ENCODE data around the gene MACF1.

The MACF1 gene

DNA sequence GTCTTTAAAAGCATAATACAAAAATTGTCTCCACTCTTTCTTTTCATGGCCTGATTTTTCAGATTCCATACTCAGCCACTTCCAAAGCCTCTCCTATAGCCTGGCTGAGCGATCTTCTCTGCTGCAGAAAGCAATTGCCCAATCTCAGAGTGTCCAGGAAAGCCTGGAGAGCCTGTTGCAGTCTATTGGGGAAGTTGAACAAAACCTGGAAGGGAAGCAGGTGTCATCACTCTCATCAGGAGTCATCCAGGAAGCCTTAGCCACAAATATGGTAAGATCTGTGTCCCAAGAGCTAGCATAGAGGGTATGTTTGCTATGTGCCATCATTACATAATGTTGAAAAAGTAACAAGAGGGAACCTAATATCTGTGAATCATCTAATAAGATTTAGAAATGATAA lies 156.2 kb downstream of the MACF1 start:
- no peak for DNase-seq

DNA sequence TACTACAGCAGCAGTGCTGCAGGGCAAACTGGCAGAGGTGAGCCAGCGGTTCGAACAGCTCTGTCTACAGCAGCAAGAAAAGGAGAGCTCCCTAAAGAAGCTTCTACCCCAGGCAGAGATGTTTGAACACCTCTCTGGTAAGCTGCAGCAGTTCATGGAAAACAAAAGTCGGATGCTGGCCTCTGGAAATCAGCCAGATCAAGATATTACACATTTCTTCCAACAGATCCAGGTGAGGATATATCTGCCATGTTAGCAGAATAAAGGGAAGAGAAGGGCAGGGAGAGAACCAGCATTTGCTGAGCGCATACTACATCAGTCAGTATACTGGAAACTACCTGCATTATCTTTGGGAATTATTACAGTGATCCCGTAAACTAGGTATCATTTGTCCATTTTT lies 157.0 kb downstream of the MACF1 start:
- no peak for DNase-seq

DNA sequence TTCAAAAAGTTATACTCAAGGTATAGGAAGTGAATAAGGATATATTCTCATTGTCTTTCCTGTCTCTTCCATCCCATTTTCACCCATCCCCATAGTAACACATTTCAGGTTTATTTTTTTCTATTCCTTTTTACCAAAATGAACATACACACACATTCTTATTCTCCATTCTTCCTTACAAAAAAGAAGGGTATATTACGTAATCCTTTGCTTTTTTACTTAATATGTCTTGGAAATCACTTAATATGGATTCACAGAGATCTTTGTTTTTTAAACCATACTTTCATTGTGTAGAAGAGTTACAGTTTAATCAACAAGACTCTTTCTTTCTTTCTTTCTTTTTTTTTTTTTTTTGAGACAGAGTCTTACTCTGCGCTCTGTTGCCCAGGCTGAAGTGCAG lies 158.8 kb downstream of the MACF1 start:
- no peak for DNase-seq

DNA sequence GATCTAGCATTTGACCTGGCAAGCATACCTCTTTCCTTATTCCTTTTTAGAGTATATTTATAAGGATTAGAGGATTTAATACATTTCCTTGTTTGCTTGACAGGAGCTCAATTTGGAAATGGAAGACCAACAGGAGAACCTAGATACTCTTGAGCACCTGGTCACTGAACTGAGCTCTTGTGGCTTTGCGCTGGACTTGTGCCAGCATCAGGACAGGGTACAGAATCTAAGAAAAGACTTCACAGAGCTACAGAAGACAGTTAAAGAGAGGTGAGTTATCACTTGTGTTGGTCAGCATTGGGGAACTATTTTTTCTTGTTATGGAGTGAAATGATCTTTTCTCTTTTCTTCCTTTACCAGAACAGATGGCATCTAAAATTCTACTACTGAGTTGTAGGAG lies 163.6 kb downstream of the MACF1 start:
- DNase-seq: no peak

DNA sequence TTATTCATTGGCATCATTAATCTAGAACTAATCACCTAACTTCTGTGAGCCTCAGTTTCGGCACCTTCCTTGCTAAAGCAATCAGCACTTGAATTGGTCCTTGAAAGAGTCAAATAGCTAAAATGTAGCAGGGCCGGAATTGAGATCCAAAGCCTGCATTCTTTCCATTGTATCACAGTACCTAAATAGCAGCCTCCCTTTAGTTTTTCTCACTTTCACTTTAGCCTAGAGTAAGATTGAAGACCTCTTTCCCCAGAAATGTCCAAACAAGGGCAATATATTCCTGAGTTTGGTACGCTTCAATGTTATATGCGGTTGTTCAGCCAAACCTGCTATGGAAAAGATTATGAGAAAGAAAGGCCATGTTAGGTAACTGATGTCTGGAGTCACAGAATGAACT lies 165.1 kb downstream of the MACF1 start:
- DNase-seq: no peak

DNA sequence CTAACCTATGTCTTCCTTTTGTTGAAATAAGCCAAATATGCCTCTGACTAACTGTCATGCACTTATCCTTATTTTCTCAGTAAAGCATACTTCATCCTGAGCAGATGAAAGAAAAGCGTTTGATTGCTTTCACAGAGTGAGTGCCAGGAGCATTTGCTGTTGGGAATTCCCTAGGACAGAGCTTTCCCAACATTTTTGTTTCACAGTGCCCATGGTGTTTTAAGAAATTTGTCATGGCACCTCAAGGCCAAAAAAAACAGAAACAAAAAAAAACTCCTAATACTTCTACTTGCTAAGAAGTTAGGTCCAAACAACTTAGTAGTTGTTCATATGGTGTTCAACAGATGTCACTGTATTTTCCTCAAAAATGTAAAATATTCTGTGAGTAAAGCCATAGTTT lies 166.1 kb downstream of the MACF1 start:
- no peak for DNase-seq

DNA sequence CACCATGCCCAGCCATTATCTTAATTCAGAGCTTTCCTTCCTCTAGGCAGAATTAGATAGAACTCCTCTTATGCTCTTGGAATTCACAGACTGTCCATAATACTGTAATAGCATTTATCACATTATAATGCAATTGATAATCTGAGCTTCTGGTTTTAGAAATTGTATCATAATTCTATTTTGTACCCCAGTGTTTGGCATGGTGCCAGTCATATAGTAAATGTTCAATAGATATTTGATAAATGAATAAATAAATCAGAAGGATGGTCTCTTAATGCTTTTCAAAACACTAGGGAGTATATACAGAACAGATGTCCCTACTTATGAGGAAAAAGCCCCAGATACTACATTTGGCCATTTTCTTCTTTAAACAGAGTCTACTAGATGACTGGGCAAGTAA lies 167.6 kb downstream of the MACF1 start:
- DNase-seq: no peak

DNA sequence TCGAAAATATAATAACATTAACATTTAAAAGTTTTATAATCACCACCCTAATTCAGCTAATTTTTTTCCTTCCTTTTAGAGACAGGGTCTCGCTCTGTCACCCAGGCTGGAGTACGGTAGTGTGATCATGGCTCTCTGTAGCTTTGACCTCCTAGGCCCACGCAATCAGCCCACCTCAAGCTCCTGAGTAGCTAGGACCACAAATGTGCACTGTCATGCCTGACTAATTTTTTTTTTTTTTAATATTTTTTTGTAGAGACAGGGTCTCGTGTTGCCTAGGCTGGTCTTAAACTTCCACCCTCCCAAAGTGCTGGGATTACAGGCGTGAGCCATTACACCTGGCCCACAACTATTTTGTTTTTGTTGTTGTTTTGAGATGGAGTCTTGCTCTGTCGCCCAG lies 172.2 kb downstream of the MACF1 start:
- DNase-seq: no peak

DNA sequence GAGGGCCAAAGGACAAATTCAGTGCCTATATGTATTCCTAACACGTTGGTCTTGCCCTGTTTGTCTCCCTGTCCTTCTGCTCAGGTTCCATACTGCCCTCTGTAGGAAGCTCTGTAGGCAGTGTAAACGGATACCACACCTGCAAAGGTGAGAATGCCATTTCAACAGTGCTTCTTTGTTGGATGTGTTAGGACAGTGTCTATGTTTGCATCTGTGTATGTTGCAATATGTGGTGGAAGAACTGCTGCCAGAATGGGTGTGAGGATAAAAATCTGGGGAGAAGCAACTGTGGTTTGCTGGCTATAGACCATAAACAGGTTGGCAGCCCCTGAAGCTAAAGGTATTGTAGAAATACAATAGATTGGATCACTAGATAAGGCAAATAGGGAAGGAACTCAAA lies 173.9 kb downstream of the MACF1 start:
- DNase-seq: no peak

DNA sequence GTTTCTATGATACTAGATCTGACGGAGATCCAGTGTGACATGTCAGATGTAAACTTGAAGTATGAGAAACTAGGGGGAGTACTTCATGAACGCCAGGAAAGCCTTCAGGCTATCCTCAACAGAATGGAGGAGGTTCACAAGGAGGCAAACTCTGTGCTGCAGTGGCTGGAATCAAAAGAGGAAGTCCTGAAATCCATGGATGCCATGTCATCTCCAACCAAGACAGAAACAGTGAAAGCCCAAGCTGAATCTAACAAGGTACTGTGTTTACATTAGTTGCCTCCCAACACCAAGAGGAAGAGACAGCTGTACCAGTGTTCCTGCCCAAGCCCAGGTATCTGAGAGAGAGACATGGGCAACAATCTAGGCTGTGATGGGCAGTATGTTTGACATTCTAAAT lies 174.7 kb downstream of the MACF1 start:
- no peak for DNase-seq

DNA sequence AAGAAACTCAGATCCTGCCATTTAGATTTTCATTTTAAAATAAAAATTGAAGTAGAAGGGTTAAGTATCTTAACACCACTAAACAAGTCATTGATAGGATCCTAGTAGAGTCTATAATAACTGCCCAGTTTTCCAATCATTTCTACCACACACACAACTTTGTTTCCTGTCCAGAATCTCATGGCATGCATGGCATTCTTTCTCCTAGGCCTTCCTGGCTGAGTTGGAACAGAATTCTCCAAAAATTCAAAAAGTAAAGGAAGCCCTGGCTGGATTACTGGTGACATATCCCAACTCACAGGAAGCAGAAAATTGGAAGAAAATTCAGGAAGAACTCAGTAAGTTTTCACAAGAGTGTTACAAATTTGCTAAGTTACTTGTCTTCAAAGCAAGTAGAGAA lies 175.5 kb downstream of the MACF1 start:
- no peak for DNase-seq

DNA sequence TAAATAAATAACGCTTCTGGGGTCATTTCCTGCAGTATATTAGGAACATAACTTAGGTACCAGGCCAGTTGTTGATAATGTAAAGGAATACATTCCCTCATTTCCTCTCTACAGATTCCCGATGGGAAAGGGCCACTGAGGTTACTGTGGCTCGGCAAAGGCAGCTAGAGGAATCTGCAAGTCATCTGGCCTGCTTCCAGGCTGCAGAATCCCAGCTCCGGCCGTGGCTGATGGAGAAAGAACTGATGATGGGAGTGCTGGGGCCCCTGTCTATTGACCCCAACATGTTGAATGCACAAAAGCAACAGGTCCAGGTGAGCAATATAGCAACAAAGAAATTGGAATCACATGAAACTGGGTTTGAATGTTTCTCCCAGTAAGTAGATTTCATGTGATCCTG lies 177.3 kb downstream of the MACF1 start:
- DNase-seq: no peak

DNA sequence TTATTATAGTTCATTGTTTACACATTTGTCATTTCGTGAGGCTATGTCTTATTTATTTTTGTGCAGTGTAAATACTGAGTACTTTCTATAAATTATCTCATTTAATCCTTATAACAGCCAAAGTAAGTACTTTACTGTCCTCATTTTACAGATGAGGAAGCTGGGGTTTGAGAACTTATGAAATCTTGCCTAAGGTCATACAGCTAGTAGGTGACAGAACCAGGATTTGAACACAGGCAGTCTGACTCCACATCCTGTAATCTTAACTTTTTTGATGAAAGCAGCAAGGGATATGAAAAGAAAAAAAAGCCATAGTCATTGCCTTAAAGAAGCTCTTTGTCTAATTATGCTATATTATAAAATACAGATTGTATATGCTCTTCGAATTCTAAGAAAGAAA lies 179.8 kb downstream of the MACF1 start:
- DNase-seq: no peak

DNA sequence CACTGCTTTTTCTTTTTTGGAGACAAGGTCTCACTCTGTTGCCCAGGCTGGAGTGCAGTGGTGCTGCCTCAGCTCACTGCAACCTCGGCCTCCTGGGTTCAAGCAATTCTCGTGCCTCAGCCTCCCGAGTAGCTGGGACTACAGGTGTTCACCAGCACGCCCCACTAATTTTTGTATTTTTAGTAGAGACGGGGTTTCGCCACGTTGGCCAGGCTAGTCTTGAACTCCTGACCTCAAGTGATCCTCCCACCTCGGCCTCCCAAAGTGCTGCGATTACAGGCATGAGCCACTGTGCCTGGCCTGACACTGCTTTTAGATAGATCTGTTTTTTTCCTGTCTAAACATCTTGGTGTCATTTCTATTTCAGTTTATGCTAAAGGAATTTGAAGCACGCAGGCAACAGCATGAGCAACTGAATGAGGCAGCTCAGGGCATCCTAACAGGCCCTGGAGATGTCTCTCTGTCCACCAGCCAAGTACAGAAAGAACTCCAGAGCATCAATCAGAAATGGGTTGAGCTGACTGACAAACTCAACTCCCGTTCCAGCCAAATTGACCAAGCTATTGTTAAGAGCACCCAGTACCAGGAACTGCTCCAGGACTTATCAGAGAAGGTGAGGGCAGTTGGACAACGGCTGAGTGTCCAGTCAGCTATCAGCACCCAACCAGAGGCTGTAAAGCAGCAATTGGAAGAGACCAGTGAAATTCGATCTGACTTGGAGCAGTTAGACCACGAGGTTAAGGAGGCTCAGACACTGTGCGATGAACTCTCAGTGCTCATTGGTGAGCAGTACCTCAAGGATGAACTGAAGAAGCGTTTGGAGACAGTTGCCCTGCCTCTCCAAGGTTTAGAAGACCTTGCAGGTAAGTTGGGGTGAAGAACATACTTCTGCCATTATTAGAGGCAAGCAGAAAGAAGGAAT lies 180.8 kb downstream of the MACF1 start:
- no peak for DNase-seq

DNA sequence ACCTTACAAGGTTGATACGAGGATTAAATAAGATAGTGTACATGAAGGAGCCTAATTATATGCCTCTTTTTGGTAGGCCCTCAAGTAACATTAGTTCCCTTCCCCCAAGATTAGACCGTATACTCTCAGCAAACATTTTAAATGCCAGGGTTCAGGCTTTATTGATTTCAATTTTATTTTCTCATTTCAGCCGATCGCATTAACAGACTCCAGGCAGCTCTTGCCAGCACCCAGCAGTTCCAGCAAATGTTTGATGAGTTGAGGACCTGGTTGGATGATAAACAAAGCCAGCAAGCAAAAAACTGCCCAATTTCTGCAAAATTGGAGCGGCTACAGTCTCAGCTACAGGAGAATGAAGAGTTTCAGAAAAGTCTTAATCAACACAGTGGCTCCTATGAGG lies 182.5 kb downstream of the MACF1 start:
- no peak for DNase-seq

DNA sequence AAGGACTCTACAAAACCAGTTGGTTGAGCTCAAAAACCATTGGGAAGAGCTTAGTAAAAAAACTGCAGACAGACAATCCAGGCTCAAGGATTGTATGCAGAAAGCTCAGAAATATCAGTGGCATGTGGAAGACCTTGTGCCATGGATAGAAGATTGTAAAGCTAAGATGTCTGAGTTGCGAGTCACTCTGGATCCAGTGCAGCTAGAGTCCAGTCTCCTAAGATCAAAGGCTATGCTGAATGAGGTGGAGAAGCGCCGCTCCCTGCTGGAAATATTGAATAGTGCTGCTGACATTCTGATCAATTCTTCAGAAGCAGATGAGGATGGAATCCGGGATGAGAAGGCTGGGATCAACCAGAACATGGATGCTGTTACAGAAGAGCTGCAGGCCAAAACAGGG lies 183.0 kb downstream of the MACF1 start:
- DNase-seq: no peak

DNA sequence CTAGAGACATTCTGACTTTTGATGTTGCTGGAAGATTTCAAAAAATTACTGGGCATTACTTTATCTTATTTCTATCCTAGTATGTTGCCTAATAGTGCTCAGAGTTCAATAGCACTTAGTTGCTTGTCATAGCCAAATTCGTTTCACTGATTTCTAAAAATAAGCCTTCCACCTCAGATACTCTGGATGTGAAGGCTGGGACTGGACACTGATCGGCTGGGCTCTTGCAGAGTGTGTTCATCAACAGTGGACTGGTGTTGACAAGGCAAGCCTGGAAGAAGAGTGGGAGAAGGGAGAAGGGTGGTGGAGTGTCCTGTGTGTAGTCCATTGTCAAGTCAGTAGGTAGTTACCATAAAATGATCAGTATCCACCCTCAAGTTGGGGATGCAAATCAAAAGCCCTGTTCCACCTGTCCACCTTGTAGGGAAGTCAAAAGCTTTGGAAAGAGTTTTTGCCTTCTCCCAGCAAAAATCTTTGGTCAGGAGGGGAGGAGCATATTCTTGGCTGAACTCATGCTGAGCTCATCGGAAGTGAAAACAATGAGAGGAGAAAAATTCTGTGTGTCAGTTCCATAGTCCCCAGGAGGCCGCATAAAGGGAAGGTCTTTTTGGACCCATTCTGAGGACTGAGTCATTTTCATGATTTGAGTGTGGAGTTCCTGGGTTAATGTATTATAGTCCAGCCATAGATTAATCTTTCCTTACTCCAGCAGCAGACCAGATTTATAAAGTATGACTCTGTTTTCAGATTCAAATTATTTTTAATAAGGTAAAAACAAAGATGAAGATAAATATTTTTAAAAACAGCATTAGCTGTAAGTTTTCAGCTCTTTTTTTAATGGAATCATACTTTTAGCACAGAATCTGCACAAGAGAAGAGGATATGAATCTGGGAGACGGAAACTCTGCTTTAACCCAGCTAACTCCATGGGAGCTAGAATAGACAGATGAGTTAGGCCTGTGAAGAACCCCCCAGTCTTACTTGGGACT lies 187.5 kb downstream of the MACF1 start:
- peak in 1 of 2 experiments; percentile 32 for DNase-seq

DNA sequence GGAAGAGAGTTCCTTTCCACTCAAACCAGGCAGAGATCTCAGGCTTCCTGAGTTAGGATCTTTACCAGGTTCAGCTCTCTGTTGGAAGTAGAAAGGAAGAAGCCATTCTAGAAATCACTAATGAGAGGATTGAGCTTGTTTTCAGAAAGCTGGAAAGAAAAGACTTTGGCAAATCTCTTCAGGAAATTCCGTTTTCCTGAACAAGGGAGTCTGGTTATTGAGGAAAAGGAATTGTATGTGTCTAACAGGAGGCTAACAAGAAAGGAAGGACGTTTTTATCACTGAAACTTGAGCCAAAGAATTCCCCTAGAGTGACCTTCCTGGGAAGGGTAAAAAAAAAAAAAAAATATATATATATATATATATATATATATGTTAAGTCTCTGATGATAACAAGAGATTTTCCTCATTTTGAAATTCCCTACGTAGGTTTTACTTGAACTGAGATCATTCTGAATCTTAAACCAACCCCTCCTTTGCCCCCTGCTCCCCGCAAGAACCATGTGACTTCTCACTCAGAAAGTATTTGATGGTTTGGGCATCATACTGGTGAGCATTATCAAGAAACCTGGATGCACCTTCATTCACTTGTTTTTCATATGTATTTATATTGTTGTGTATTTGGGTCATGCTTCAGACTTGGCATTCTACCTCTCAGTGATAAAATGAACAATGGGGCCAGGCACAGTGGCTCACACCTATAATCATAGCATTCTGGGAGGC lies 188.5 kb downstream of the MACF1 start:
- DNase-seq: no peak

DNA sequence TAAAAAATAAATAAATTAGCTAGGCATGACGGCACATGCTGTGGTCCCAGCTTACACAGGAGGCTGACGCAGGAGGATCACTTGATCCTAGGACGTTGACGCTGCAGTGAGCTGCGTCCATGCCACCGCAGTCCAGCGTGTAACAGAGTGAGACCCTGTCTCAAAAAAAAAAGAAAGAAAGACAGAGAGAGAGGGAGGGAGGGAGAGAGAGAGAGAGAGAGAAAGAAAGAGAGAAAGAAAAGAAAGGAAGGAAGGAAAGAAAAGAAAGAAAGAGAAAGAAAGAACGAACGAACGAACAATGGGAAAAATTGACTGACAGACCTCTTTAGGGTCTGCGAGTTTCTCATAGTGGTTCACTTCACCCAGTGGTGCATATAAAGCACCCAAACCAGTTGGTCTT lies 189.2 kb downstream of the MACF1 start:
- no peak for DNase-seq

DNA sequence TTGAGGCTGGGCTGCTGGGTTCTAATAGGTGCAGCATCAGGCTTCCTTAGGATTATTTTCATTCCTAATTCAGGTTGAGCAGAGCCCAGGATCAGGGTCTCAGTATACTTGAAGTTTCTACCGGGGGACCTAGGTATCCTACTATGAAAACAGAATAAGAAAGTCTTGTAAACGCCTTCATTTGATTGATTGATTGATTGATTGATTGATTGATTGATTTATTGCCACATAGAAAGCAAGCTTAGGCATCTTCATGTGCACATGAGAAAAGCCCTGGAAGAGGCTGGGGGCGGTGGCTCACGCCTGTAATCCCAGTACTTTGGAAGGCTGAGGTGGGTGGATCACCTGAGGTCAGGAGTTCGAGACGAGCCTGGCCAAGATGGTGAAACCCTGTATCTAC lies 189.6 kb downstream of the MACF1 start:
- no peak for DNase-seq

DNA sequence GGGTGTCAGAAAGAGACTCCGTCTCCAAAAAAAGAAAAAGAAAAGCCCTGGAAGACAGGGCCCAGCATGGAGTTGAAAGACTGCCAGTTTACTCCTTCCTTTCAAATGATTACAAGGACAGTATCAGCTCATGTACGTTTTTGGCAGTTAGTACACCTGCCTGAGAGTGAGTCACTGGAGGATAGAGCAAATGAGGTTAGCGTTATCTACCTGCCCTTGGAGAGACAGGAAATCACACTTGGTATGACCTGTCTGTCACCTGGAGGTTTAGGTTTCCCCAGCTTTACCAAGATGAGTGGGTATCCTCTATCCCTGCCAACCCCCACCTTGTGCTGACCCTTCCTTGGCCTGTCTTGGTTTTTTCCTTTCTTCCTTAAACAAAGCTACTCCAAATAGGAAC lies 190.1 kb downstream of the MACF1 start:
- no peak for DNase-seq

DNA sequence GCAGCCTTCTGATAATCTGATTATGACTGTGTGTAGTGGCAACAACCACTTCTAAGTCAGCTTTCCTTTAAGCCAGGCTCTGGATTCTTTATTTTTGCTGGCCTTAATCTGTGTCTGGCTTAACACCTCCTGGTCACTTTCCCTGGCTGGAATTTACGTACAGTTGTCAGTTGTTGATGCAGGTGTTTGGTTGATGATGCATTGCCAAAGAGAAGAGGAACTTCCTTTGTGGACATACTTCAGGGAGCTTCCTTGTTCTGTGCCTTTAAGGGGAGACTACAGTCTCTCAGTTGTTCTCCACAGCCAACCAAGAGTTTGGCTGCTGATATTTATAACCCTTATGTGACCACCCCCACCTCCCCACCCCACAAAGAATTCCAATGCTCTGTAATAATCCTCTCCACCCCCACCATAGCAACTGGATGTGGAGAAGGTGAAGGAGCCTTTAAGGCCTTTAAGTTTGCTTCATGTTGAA lies 190.9 kb downstream of the MACF1 start:
- DNase-seq: no peak

DNA sequence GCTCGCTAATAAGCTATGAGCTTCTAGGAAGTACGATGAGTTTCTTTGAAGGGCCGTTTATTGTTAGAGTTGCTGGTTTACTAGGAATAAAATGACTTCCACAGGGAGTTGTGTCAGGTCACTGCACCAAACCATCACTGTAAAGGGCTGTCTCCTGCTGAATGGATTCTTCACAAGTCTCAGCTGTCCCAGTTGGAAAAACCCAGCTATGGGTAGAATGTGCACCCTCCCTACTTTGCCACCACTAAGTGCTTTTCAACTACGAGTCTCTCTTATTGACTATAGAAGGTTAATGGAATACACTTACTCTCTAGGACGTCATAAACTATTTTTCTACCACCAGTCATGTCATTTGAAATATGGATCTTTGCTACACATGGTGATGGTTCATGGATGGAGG lies 192.2 kb downstream of the MACF1 start:
- DNase-seq: no peak

Measured in activated CD4-positive, alpha-beta T cell treated with anti-CD3 and anti-CD28 coated beads, Interleukin-2, amount 50 U/mL, for 48 hours (primary cell).